GM18951 (cell line): Measurements from ENCODE around the gene ZMAT3.
"Not testable (repeated sequence)": the region's sequence is repeated elsewhere in the genome, so short reads cannot be mapped to it uniquely, and the experiment has no call there.

ENCODE experiments used
- POLR2A ChIP-seq: IDR thresholded peaks from 4 replicates; pipeline ENCODE4 v1.6.1; 2011; ENCODE audit warnings: mild to moderate bottlenecking; ENCODE audit not compliant: insufficient read length, insufficient read depth; ENCODE audit errors: extremely low read depth
- in situ Hi-C: fragments of 300-500 bp; cut with MboI; formaldehyde crosslinking; loops from one replicate; pipeline ENCODE4 v1.12.0; 2022; ENCODE audit warnings: low sequenced_read_pairs, mixed read lengths, inconsistent platforms; ENCODE audit not compliant: unreplicated experiment

ZMAT3 gene

GRCh38 chr3:179079537-179079936 lies 7.9 kb upstream of the ZMAT3 start:
- TF ChIP-seq POLR2A, result no peak
- in situ Hi-C loops, result no loop called here

- TF ChIP-seq POLR2A, result no peak
- in situ Hi-C loops, result no loop called here
Observed at GRCh38 chr3:179076243-179077027, 4.8 kb upstream of the ZMAT3 start.

GRCh38 chr3:179074656-179075055 lies 3.0 kb upstream of the ZMAT3 start:
- in situ Hi-C loops, result no loop called here
- TF ChIP-seq POLR2A, result no peak

- no peak for TF ChIP-seq POLR2A
- in situ Hi-C loops, result no loop called here
Observed at GRCh38 chr3:179073816-179074215, 2.2 kb upstream of the ZMAT3 start.

GRCh38 chr3:179072100-179072438 lies 460 bp upstream of the ZMAT3 start:
- in situ Hi-C loops, result no loop called here
- TF ChIP-seq POLR2A, result no peak

- in situ Hi-C loops, result no loop called here
Observed at GRCh38 chr3:179071027-179071322, 634 bp downstream of the ZMAT3 start.

GRCh38 chr3:179069762-179070390 lies 1.7 kb downstream of the ZMAT3 start:
- no peak for TF ChIP-seq POLR2A
- in situ Hi-C loops, result no loop called here

More at GRCh38 chr3:179071027-179071322, 634 bp downstream of the ZMAT3 start:
- TF ChIP-seq POLR2A, result no peak

- in situ Hi-C loops, result no loop called here
- no peak for TF ChIP-seq POLR2A
Observed at GRCh38 chr3:179068779-179069530, 2.7 kb downstream of the ZMAT3 start.

GRCh38 chr3:179067839-179068238 lies 3.8 kb downstream of the ZMAT3 start:
- TF ChIP-seq POLR2A, result no peak
- in situ Hi-C loops, result no loop called here

- TF ChIP-seq POLR2A, result no peak
- in situ Hi-C loops, result no loop called here
Observed at GRCh38 chr3:179067291-179067690, 4.3 kb downstream of the ZMAT3 start.

GRCh38 chr3:179063945-179064560 lies 7.6 kb downstream of the ZMAT3 start:
- in situ Hi-C loops, result no loop called here
- no peak for TF ChIP-seq POLR2A

GRCh38 chr3:179056326-179056725 lies 15.3 kb downstream of the ZMAT3 start:
- in situ Hi-C loops, result no loop called here
- TF ChIP-seq POLR2A, result no peak

- in situ Hi-C loops, result not testable (repeated sequence)
Observed at GRCh38 chr3:179054565-179054964, 17.0 kb downstream of the ZMAT3 start.
